Measurements from ENCODE around the gene CITED2.
"Not testable (repeated sequence)": the region's sequence is repeated elsewhere in the genome, so short reads cannot be mapped to it uniquely, and the experiment has no call there.

The CITED2 gene

GRCh38 chr6:139415365-139415764, 40.9 kb upstream of the CITED2 start:
- no peak for DNase-seq (ENCODE audit: low spot score)
- in situ Hi-C loops (cut with MboI; ENCODE audit: low pct_unique_long_range_greater_than_20kb, low sequenced_read_pairs, unreplicated experiment): no loop called here
- TF ChIP-seq CTCF (IDR thresholded peaks at IDR 0.05; ENCODE audit: extremely low read depth, insufficient read depth, missing control alignments): no peak

DNA sequence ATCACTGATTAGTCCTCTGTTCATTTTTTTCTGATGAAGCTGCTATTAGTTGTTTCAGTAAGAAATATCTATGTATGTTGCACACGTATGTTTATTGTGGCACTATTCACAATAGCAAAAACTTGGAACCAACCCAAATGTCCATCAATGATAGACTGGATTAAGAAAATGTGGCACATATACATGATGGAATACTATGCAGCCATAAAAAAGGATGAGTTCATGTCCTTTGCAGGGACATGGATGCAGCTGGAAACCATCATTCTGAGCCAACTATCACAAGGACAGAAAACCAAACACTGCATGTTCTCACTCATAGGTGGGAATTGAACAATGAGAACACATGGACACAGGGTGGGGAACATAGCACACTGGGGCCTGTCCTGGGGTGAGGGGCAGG, 37.7 kb upstream of the CITED2 start:
- DNase-seq (ENCODE audit: low spot score); in situ Hi-C loops (cut with MboI; ENCODE audit: low pct_unique_long_range_greater_than_20kb, low sequenced_read_pairs, unreplicated experiment): not testable (repeated sequence)

DNA sequence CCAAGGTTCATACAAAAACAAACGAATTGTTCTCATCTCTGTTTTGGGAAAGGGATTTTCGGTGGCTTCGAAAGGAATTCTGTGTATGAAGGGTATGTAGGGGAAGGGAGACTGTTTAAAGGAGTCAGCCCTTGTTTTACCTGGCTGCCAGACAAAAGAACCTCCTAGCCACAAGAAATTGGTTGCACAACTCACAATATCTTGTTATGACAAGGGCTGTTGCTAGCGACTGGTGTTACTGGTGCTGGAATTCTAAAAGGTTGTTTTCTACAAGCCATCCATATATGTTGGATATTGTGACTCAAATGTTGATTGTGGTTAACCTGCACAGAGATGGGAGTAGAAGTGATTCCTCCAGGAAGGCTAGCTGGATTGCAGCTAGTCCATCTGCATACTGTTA, 34.6 kb upstream of the CITED2 start:
- no peak for DNase-seq (ENCODE audit: low spot score)
- TF ChIP-seq CTCF (IDR thresholded peaks at IDR 0.05; ENCODE audit: extremely low read depth, insufficient read depth, missing control alignments): no peak
- in situ Hi-C loops (cut with MboI; ENCODE audit: low pct_unique_long_range_greater_than_20kb, low sequenced_read_pairs, unreplicated experiment): no loop called here

GRCh38 chr6:139407718-139408222, 33.3 kb upstream of the CITED2 start:
- in situ Hi-C loops (cut with MboI; ENCODE audit: low pct_unique_long_range_greater_than_20kb, low sequenced_read_pairs, unreplicated experiment): no loop called here
- no peak for TF ChIP-seq CTCF (IDR thresholded peaks at IDR 0.05; ENCODE audit: extremely low read depth, insufficient read depth, missing control alignments)
- no peak for DNase-seq (ENCODE audit: low spot score)

DNA sequence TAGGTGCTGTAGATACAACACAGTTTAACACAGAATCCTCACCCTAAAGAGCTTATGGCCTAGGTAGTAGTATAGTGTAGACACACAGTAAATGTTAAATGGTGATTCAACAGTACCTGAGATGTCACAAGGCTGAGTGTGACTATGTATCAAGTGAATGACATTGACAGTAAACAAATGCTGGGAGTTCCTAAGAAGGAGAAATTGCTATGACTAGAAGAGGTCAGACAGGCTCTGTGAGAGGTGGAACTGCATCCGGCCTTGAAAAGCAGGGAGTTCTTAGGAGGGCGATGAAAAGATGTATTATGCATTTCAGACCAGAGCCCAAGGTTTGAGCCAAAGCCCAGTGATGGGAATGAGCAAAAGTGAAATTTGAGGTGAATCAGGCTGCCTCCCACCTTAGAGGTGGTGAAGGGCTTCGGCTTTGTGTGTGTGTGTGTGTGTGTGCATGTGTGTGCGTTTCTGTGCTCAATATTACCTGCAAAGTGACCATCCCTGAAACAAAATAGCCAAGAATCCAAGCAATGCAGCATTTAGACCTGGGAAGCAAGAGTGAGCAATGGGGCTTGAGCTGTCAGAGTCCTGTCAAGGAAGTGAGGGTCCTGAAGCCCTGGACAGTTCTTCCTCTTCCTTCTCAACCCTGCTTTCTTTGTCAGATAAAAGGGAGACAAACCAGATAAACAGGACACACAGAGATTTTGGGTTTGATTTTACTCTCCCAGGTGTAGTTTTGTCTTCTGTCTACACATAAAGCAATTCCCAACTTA, 32.3 kb upstream of the CITED2 start:
- DNase-seq (ENCODE audit: low spot score): no peak
- no peak for TF ChIP-seq CTCF (IDR thresholded peaks at IDR 0.05; ENCODE audit: extremely low read depth, insufficient read depth, missing control alignments)
- in situ Hi-C loops (cut with MboI; ENCODE audit: low pct_unique_long_range_greater_than_20kb, low sequenced_read_pairs, unreplicated experiment): no loop called here

- no peak for TF ChIP-seq CTCF (IDR thresholded peaks at IDR 0.05; ENCODE audit: extremely low read depth, insufficient read depth, missing control alignments)
- in situ Hi-C loops (cut with MboI; ENCODE audit: low pct_unique_long_range_greater_than_20kb, low sequenced_read_pairs, unreplicated experiment): no loop called here
- DNase-seq (ENCODE audit: low spot score): no peak
These were observed 28.5 kb upstream of the CITED2 start for GRCh38 chr6:139402876-139403386.

GRCh38 chr6:139398658-139399057, 24.2 kb upstream of the CITED2 start:
- TF ChIP-seq CTCF (IDR thresholded peaks at IDR 0.05; ENCODE audit: extremely low read depth, insufficient read depth, missing control alignments): no peak
- in situ Hi-C loops (cut with MboI; ENCODE audit: low pct_unique_long_range_greater_than_20kb, low sequenced_read_pairs, unreplicated experiment): loop anchor here (25.0 kb wide), 1 partner anchor 489 kb away; no protein-coding TSS in a partner anchor
- no peak for DNase-seq (ENCODE audit: low spot score)
